GM15510 (cell line): ENCODE measurements around the gene STPG4.

ENCODE experiments used
- POLR2A ChIP-seq: IDR thresholded peaks from 3 replicates; pipeline ENCODE4 v1.6.1; 2011; ENCODE audit warnings: borderline replicate concordance; ENCODE audit not compliant: insufficient read length; ENCODE audit errors: extremely low read depth

Gene STPG4

DNA sequence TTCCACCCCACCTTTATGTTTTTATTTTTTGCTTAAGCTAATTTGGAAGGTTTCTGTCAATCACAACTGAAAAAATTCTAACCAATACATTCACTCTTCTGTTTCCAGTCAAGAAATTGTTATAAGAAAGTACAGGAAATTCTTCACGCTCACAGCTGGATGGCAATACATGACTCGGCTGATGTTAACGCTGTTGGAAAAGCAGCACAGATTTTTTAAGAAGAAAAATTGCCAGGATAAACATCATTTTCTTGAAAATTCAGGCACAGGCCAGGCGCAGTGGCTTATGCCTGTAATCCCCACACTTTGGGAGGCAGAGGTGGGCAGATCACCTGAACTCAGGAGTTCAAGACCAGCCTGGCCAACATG lies 46.1 kb downstream of the STPG4 start:
- TF ChIP-seq POLR2A: no peak

DNA sequence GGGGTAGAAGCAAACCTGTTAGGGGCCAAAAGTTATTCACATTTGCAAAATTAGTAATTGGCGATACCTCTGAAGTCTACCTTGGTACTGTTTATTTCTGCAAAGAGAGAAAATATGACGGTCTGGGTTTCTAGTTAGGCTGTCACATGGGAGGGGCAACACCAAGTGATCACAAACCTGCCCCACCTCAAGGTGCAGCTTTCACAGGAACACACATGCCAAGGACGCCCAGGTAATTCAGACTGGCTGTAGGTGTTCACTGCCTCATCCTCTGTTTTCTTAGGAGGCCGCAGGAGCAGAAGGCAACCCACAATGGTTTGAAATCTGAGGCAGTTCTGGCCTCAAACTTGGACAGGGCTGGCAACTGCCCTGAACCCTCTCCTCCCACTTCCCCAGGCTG lies 56.2 kb downstream of the STPG4 start:
- TF ChIP-seq POLR2A: no peak

DNA sequence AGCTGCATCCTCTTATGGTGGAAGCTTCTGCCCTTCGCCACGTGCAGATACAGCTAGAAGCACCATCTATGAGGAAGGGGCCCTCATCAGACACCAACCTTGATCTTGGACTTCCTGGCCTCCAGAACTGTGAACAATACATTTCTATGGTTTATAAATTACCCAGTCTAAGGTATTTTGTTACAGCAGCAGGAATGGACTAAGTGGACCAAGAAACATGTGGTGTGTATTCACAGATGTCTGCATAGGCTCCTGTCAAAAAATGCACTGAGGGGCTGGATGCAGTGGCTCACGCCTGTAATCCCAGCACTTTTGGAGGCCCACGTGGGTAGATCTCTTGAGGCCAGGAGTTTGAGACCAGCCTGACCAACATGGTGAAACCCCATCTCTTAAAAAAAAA lies 57.5 kb downstream of the STPG4 start:
- TF ChIP-seq POLR2A: no peak

DNA sequence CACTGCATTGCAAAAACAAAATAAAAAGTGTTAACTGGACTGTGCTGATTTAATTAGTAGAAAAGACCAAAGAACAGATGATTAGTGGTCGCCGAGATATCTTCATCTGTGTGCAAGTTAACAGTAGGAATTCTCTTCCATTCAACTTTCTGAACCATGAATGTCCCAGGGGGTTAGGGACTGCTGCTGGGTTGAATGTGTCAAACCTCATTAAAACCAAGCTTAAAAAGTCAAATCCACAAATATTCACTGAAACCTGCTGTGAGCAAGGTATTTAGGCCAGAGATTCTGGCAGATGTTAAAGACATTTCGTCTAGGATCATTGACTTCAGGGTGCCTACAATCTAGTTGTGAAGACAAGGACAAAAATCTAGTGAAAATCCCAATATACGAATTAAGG lies 58.7 kb downstream of the STPG4 start:
- TF ChIP-seq POLR2A: no peak

DNA sequence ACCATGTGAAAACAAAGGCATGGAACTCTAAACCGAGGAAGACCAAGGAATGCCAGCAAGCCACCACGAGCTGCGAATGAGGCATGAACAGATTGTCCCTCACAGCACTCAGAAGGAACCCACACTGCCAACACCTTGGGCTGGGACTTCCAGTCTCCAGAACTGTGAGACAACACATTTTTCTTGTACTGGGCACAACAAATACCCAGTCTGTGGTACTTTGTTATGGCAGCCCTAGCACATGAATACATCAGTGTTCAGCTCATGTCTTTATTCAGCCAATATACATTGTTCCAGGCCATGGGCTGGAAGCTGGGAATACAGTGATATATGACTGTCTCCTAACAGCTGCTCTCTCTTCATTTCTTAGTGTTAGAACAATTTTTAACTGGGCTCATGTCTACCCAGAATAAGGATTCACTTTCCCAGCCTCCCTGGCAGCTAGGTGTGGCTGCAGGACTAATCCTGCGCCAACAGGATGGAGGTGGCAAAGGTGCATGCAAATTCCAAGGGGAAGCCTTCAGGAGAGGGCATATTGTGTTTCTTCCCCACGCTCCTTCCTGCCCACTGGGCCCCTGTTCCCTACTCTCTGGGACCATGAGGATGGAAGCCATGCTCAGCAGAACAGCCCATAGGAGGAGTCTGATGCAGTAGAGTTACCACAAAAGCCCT lies 59.6 kb downstream of the STPG4 start:
- TF ChIP-seq POLR2A: no peak

DNA sequence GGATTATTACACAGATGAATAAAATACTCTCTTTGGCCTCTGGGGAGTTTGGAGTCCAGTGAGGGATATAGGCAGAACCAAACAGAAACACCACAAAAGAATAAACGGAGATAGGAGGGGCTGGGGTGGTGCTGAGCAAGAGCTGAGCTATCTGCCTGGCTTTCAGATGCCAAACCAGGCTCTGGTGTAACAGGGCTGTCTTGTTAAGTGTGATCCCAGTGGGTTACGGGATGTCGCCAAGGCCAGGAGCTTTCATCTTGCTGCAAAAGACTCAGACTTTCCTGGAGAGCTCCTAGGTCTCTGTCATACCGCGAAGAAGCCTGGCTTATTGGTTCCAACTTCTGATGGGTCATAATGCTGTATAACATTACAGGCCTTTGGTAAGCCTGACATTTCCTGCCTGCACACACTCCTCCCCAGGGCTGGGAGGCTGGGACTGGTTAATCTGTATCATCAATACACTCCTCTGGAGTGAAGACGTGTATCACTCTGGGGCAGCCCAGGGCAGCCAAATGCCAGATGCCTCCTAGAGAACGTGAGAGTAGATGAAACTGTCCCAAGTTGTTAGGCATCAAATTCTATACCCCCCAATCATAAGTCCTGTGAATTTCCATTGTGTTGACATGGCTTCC lies 60.5 kb downstream of the STPG4 start:
- TF ChIP-seq POLR2A: no peak

DNA sequence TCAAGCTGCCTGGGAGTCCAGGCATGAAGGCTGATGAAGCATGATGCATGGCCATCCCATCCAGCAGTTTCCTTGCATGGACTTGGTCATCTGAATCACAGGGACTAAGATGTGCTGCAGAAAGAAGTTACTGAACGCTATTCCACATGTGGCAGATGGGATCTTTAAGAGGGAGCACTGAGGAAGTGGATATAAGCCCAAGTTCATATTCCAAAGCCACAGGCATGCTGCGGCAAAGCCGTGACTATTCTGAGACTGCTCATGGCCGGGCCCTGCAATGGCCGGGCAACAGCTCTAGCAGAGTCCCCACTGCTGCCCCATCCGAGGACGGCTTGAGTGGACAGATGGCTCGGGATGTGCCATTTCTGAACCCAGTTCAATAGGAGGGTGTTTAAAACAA lies 61.5 kb downstream of the STPG4 start:
- TF ChIP-seq POLR2A: no peak

DNA sequence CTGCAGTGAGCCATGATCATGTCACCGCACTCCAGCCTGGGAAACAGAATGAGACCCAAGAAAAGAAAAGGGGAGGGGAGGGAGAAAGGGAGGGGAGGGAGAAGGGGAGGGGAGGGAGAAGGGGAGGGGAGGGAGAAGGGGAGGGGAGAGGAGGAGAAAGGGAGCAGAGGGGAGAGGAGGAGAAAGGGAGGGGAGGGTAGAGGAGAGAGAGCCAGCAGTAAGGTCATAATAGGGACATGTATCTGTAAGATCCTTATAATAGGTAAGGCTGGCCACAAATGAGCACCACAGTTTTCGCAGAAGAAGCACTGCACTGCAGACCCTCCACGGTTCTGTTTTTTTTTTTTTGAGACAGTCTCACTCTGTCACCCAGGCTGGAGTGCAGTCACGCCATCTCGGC lies 62.6 kb downstream of the STPG4 start:
- TF ChIP-seq POLR2A: no peak

DNA sequence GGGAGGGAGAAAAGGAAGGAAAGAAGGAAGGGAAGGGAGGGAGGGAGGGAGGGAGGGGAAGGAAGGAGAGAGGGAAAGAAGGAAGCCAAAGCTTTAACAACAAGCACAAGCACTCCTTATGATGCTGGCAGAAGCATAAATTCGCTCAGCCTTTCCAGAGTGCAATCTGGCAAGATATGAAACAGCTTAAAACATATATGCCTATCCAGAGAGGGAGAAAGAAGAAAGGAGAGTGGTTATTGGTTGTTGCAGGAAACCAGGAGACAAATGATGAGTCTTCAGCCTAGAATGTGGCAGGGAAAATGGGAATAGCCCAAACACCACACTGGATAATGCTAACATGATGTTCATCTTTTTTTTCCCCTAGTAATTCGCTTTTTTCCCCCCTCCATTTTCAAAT lies 64.0 kb downstream of the STPG4 start:
- TF ChIP-seq POLR2A: no peak

DNA sequence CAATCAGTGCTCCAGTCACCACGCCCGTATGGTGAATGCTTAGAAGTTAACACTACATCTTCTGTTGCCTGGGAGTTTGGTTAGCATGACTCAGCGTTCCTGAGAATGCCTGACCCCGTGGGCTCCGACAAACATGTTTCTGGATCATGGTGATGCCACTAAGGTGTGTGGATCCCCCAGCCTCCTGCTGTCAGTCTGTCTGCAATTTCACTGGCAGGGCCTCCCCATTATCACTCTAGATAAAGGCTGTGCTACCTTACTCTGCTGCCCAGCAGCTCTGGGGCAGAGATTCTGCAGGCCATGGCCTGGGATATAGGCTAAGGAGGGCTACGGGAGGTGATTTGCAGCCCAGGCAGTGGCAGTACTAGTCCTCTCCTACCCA lies 66.0 kb downstream of the STPG4 start:
- TF ChIP-seq POLR2A: no peak

DNA sequence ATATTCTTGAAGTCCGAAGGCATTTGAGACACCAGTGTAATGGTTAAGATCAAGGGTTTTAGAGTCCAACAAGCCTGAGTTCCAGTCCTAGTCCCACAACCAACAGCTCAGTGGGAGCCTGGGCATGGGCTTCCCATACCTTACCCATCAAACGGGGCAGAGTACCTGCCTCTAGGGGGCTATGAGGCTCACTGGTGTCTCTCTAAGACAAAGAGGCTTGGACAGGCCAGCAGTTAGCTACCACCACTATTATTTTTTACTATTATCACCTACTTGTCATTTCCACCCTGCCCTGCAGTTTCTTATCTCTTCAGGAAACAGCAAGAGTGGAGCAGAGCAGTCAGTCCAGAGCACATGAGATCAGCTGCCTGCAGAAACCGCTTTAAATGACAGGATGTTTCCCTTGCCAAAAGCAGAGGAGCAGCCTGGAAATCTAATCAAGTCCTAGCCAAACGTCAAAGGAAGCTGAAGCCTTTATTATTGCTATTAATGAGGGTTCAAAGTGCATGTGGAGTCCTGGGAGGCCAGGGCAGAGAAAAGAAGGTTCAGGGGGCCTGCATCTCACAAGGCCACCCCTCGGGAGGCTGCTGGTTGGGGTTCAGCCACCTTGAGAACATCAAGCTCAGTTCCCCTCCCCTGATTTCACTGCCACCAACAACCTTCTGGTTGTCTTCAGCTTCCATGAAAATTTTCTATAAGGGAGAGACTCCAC lies 66.6 kb downstream of the STPG4 start:
- TF ChIP-seq POLR2A: no peak

DNA sequence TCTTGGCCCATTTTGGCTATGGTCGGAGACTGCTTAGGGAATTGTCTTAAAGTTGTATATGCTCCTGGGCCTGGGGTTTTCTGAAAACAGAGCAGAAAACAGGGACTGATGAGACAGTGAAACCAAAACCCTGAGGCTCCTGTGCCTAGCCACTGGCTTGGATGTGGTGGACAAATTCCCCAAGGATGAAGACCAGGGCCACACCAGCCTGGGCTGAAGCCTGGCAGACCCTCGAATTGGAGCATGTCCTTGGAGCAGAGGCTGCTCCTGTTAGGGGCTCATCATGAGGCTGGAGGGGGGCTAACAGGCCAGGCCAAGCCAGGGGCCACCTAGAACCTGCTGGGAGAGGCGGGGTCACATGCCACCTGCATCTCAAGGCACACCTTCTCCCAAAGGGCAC lies 68.1 kb downstream of the STPG4 start:
- TF ChIP-seq POLR2A: no peak

DNA sequence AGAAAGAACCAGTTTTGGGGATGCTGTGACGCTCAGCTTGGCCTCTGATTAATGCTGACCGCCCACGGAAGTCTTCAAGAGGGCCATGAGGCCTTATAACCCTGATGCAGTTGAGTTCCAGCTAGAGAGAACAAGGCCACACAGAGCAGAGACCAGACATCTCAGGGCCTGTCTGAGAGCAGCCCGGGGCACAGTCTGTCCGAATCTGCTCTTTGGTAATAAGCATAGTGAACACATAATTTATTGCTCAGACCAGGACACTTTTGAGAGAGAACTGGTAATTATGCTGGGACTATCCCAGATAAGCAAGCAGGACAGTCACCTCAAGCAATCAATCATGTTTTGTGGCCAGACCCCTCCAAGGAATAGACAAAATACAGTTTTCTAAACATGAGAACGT lies 68.5 kb downstream of the STPG4 start:
- TF ChIP-seq POLR2A: no peak

DNA sequence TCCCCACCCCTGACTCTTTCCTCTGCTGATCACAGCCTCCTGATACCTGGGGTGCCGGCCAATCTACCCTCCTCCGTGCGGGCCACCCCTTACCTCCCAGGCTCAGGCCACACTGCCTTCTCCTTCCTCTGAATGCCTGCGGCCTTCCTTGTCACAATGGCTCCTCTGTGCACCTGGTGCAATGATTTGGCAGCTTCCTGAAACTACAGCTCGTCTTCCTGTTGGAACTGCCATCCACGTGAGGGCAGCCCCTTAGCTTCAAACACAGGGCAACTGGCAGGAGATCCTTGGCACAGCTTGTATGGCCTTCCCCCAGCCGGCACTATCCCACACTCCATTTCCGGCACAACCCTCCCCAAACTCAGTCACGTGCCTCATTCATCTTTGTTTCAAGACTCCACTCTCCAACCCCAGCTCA lies 69.0 kb downstream of the STPG4 start:
- TF ChIP-seq POLR2A: no peak

DNA sequence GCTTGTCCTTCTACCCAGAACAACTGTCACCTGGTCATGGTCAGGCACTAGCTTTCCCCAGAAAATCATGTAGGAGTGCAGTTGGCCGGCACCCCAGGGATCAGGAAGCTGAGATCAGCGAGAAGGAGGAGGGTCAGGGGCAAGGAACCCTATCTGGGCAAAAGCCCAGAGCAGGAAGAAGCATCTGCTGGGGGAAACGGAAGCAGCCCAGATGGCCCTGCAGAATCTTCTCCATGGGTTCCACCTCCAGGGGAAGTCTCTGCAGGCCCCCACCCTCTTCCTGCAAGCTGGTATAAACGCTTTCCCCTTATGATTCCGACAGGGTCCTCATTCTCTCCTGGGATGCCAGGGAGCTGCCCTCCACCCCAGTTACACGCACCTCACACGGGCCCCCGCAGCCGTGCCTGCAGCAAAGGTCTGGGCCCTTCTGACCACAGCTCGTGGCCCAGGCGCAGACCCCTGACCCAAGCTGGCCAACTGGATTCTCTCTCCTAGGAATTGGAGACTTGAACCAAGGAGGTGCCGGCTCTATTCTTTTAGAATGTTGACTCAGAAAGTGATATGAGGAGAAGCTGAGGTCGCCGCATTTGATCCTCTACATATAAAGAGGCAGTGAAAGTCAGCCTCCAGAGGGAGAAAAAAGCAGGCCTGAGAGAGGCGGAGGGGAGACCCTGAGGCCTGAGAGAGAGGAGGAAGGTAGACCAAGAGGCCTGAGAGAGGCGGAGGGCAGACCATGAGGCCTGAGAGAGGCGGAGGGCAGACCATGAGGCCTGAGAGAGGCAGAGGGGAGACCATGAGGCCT lies 71.0 kb downstream of the STPG4 start:
- no peak for TF ChIP-seq POLR2A

DNA sequence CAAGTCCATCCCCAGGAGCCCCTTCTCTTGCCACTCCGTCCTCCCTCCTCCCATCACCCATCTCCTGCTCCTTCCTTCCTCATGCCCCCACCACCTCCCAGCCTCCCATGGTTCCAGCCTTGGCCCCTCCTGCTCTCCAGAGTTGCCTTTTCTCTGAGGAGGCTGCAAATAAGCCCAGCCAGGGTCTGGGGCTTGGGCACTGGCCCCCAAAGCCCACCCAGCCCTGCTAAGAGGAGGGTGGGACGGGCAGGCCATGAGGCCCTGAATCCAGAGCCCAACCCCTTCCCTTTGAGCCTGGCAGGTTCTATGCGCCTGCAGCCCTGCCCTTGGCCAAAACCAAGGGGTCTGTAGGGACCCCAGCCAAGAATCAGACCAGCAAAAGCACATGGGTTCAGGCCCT lies 71.6 kb downstream of the STPG4 start:
- TF ChIP-seq POLR2A: no peak

DNA sequence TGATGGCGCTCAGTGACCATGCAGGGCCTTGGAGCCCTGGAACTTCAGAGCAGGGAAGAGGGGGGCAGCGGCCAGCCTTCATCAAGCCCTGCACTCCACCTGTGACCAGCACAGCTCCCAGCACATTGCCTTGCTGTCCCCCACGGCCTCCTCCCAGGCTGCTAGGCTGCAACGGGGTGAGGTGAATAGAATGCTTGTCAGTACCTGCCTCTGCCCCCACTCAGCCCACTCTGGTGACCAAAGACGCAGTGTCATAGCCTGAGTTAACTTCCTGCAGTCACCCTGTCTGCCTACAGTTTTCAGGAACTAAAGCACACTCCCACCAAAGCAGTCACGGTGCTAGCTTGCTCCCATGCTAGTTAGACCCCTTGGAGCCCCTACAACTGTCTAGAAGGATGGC lies 72.1 kb downstream of the STPG4 start:
- no peak for TF ChIP-seq POLR2A
